Measurements from ENCODE around the gene FLOT1. TPM values are rescaled to one million over a fixed set of nuclear protein-coding genes. Genes with fewer than 3 reads are reported as not detected.

FLOT1 gene
- total RNA-seq, 1 experiment from 2014 or later, result 92.2 TPM

GRCh38 chr6:30689022-30689865 is 53.2 kb downstream of the FLOT1 start:
- H3K27ac ChIP-seq, result no peak overlapping the region
- H3K36me3 ChIP-seq, result no peaks in the 10 kb centered on the region; the same call in 1 of the 2 replicates
- no peak for DNase-seq
- peaks cover 24% of the 10 kb centered on the region; the same call in 1 of the 2 replicates for H3K4me1 ChIP-seq
- peak overlapping the region; percentile 67 for H3K4me3 ChIP-seq
- no peaks in the 10 kb centered on the region for H3K27me3 ChIP-seq
- no peaks in the 10 kb centered on the region for H3K9me3 ChIP-seq (replicated peaks)

GRCh38 chr6:30688569-30688968 is 53.9 kb downstream of the FLOT1 start:
- Histone ChIP-seq H3K4me1 (peaks cover 24% of the 10 kb centered on the region; the same call in 1 of the 2 replicates), H3K27ac (peak overlapping the region; percentile 96; the same call in 1 of the 2 replicates), H3K4me3 (peak overlapping the region; percentile 83), H3K27me3 (no peaks in the 10 kb centered on the region), H3K9me3 (replicated peaks) (no peaks in the 10 kb centered on the region), H3K36me3 (no peaks in the 10 kb centered on the region; the same call in none of the 2 replicates)
- no peak for DNase-seq

GRCh38 chr6:30687659-30688431 is 54.6 kb downstream of the FLOT1 start:
- peak overlapping the region; percentile 83 for H3K4me3 ChIP-seq
- H3K4me1 ChIP-seq, result peaks cover 30% of the 10 kb centered on the region; the same call in 1 of the 2 replicates
- H3K36me3 ChIP-seq, result no peaks in the 10 kb centered on the region; the same call in none of the 2 replicates
- H3K27ac ChIP-seq, result peak overlapping the region; percentile 96
- no peaks in the 10 kb centered on the region for H3K27me3 ChIP-seq
- H3K9me3 ChIP-seq (replicated peaks), result no peaks in the 10 kb centered on the region
- DNase-seq, result peak in 1 of 2 experiments; percentile 38

- peaks cover 38% of the 10 kb centered on the region for H3K4me1 ChIP-seq
- peak; percentile 98 to 99 for DNase-seq
Observed at GRCh38 chr6:30686908-30687658, 55.4 kb downstream of the FLOT1 start.

GRCh38 chr6:30686009-30686907 is 56.2 kb downstream of the FLOT1 start, which contains the start of gene PPP1R18:
PPP1R18 (minus strand) TSS chr6:30686645; CDS start chr6:30686018, 627 bp downstream.
- H3K27ac ChIP-seq, result peak within 1 kb of the TSS; percentile 96
- DNase-seq, result peak; percentile 55 to 59
- H3K9me3 ChIP-seq (replicated peaks), result no peaks in the 10 kb centered on the region
- peak within 1 kb of the TSS; percentile 83 for H3K4me3 ChIP-seq
- H3K4me1 ChIP-seq, result peaks cover 39% of the 10 kb centered on the region
- H3K27me3 ChIP-seq, result no peaks in the 10 kb centered on the region
- no peaks in the 10 kb centered on the region; the same call in none of the 2 replicates for H3K36me3 ChIP-seq

More at GRCh38 chr6:30686908-30687658, 55.4 kb downstream of the FLOT1 start:
- no peaks in the 10 kb centered on the region for H3K9me3 ChIP-seq (replicated peaks)
- H3K27me3 ChIP-seq, result no peaks in the 10 kb centered on the region
- H3K27ac ChIP-seq, result peak overlapping the region; percentile 96
- peak overlapping the region; percentile 83 for H3K4me3 ChIP-seq
- no peaks in the 10 kb centered on the region; the same call in none of the 2 replicates for H3K36me3 ChIP-seq

GRCh38 chr6:30685157-30686008 is 57.1 kb downstream of the FLOT1 start:
- Histone ChIP-seq H3K9me3 (replicated peaks) (no peaks in the 10 kb centered on the region), H3K27me3 (no peaks in the 10 kb centered on the region), H3K27ac (no peak overlapping the region), H3K4me3 (peak overlapping the region; percentile 83), H3K4me1 (peaks cover 39% of the 10 kb centered on the region), H3K36me3 (no peaks in the 10 kb centered on the region; the same call in none of the 2 replicates)
- DNase-seq, result no peak

GRCh38 chr6:30684386-30685156 is 57.9 kb downstream of the FLOT1 start:
- Histone ChIP-seq H3K27me3 (no peaks in the 10 kb centered on the region), H3K36me3 (no peaks in the 10 kb centered on the region; the same call in none of the 2 replicates), H3K9me3 (replicated peaks) (no peaks in the 10 kb centered on the region), H3K4me1 (peaks cover 36% of the 10 kb centered on the region), H3K4me3 (peak overlapping the region; percentile 45), H3K27ac (no peak overlapping the region)
- DNase-seq, result no peak

- H3K9me3 ChIP-seq (replicated peaks), result no peaks in the 10 kb centered on the region
- no peak overlapping the region for H3K27ac ChIP-seq
- DNase-seq, result no peak
- peaks cover 30% of the 10 kb centered on the region for H3K4me1 ChIP-seq
- peaks cover 2% of the 10 kb centered on the region for H3K36me3 ChIP-seq
- no peaks in the 10 kb centered on the region for H3K27me3 ChIP-seq
- peak overlapping the region; percentile 45 for H3K4me3 ChIP-seq
Observed at GRCh38 chr6:30683980-30684338, 58.5 kb downstream of the FLOT1 start.

- H3K36me3 ChIP-seq, result peaks cover 7% of the 10 kb centered on the region
- peaks cover 26% of the 10 kb centered on the region for H3K4me1 ChIP-seq
- no peak for DNase-seq
- H3K9me3 ChIP-seq (replicated peaks), result no peaks in the 10 kb centered on the region
- H3K27me3 ChIP-seq, result no peaks in the 10 kb centered on the region
- no peak overlapping the region; the same call in 1 of the 2 replicates for H3K27ac ChIP-seq
- peak overlapping the region; percentile 45 for H3K4me3 ChIP-seq
Observed at GRCh38 chr6:30683183-30683979, 59.1 kb downstream of the FLOT1 start.

- peaks cover 16% of the 10 kb centered on the region for H3K36me3 ChIP-seq
- peak; percentile 42 to 48 for DNase-seq
- H3K4me1 ChIP-seq, result peaks cover 24% of the 10 kb centered on the region
- peak overlapping the region; percentile 45 for H3K4me3 ChIP-seq
- no peak overlapping the region; the same call in 1 of the 2 replicates for H3K27ac ChIP-seq
- no peaks in the 10 kb centered on the region for H3K9me3 ChIP-seq (replicated peaks)
- no peaks in the 10 kb centered on the region for H3K27me3 ChIP-seq
Observed at GRCh38 chr6:30682143-30683117, 60.1 kb downstream of the FLOT1 start.

- Histone ChIP-seq H3K4me1 (peaks cover 24% of the 10 kb centered on the region), H3K36me3 (peaks cover 20% of the 10 kb centered on the region), H3K27me3 (no peaks in the 10 kb centered on the region), H3K9me3 (replicated peaks) (no peaks in the 10 kb centered on the region), H3K27ac (no peak overlapping the region), H3K4me3 (no peak overlapping the region)
- DNase-seq, result no peak
Observed at GRCh38 chr6:30681766-30682142, 60.7 kb downstream of the FLOT1 start.

All from SJCRH30 (cell line).